Prostate gland (tissue), 2 donors: ENCODE measurements around the gene DEGS2. TPM values are rescaled to one million over a fixed set of nuclear protein-coding genes. Genes with fewer than 3 reads are reported as not detected.

Experiments used
- DNase-seq: peaks from one replicate; pipeline ENCODE4 v3.0.0-alpha.2; 2019; ENCODE audit warnings: low spot score
- H3K27ac ChIP-seq, 2 donors: fragments of 200-600 bp; sonication (generic); 2 replicates each; pipeline ENCODE4 v1.5.1; 2017 to 2019
- H3K27me3 ChIP-seq: fragments of 200-600 bp; sonication (generic); replicated peaks from 2 replicates; pipeline ENCODE4 v1.5.1; 2019; ENCODE audit not compliant: insufficient read depth
- H3K36me3 ChIP-seq, 2 donors: fragments of 200-600 bp; sonication (generic); 1 replicate in 1 of 2; 2 replicates in 1 of 2; pipeline versions ENCODE4 v1.5.1 to v1.8.1; 2017 to 2019
- H3K4me1 ChIP-seq: fragments of 200-600 bp; sonication (generic); replicated peaks from 2 replicates; pipeline ENCODE4 v1.5.1; 2019
- H3K4me3 ChIP-seq, 2 donors: fragments of 200-600 bp; sonication (generic); 2 replicates each; pipeline ENCODE4 v1.5.1; 2017 to 2019
- H3K9me3 ChIP-seq: fragments of 200-600 bp; sonication (generic); 2 replicates; pipeline ENCODE4 v1.5.1; 2017
- CTCF ChIP-seq, 4 experiments: fragments of 200-600 bp in 2 of 4; fragments of 450-650 bp in 2 of 4; sonication (generic) in 2 of 4; IDR thresholded peaks; 1 replicate in 3 of 4; 2 replicates in 1 of 4; pipeline ENCODE4 v1.5.1; 2016 to 2019; ENCODE audit warnings: antibody characterized with exemption in 4 of 4, mild to moderate bottlenecking in 2 of 4, moderate library complexity in 2 of 4
- POLR2A ChIP-seq: fragments of 450-650 bp; IDR thresholded peaks from one replicate; pipeline ENCODE4 v1.6.1; 2016; ENCODE audit warnings: antibody characterized with exemption, mild to moderate bottlenecking
- POLR2AphosphoS5 ChIP-seq: sonication (generic); formaldehyde crosslinking; IDR thresholded peaks from one replicate; pipeline ENCODE4 v1.6.1; 2017; ENCODE audit warnings: antibody characterized with exemption
- WGBS: methylation state at CpG from one replicate; pipeline ENCODE4 v1.1.5; 2018; 5-methylcytosine and 5-hydroxymethylcytosine counted together
- intact Hi-C: fragments of 100-400 bp; cut with DNase I; formaldehyde crosslinking; loops from one replicate; pipeline ENCODE4 v1.14.2; 2022
- total RNA-seq, 2 donors: library from RNA; depleted of rRNA; stranded (reverse); fragments of >200 nt; gene quantifications; one replicate each; pipeline ENCODE4 v1.1.0, GENCODE V29; 2016

The DEGS2 gene
- total RNA-seq, 2 donors from 2014 or later = 2.8 to 8.3 TPM

GRCh38 chr14:100111931-100112704 lies 47.3 kb downstream of the DEGS2 start:
- 58% methylated on average over 11 of the region's 11 CpGs for WGBS
- H3K4me1 ChIP-seq = no peaks in the 10 kb centered on the region
- TF ChIP-seq POLR2AphosphoS5 (no peak), POLR2A (no peak), CTCF (IDR thresholded peaks at IDR 0.05) (no peak)
- no peak overlapping the region for H3K27ac ChIP-seq
- DNase-seq = no peak
- intact Hi-C loops = loop anchor here (5.0 kb wide), 1 partner anchor 45 kb away; the partner anchor contains the start of gene EVL
- H3K9me3 ChIP-seq = no peaks in the 10 kb centered on the region
- H3K4me3 ChIP-seq = no peak overlapping the region
- H3K27me3 ChIP-seq = no peaks in the 10 kb centered on the region
- H3K36me3 ChIP-seq = no peaks in the 10 kb centered on the region

- DNase-seq = no peak
- 82% methylated on average over 6 of the region's 6 CpGs for WGBS
- TF ChIP-seq POLR2AphosphoS5 = no peak
- no peak for TF ChIP-seq CTCF (IDR thresholded peaks at IDR 0.05)
- no peak for TF ChIP-seq POLR2A
Measured at GRCh38 chr14:100110816-100111215, 48.6 kb downstream of the DEGS2 start.

GRCh38 chr14:100109594-100109955 lies 49.9 kb downstream of the DEGS2 start:
- intact Hi-C loops = loop anchor here (10.0 kb wide), 1 partner anchor 85 kb away; no protein-coding TSS in a partner anchor
- no peak overlapping the region for H3K4me3 ChIP-seq

More at GRCh38 chr14:100110816-100111215, 48.6 kb downstream of the DEGS2 start:
- Histone ChIP-seq H3K27ac (no peak overlapping the region), H3K36me3 (no peaks in the 10 kb centered on the region), H3K4me1 (no peaks in the 10 kb centered on the region), H3K4me3 (no peak overlapping the region), H3K27me3 (no peaks in the 10 kb centered on the region), H3K9me3 (no peaks in the 10 kb centered on the region)
- intact Hi-C loops = loop anchor here (5.0 kb wide), 1 partner anchor 44 kb away; the partner anchor contains the start of gene EVL

GRCh38 chr14:100108840-100109593 lies 50.4 kb downstream of the DEGS2 start:
- no peak for TF ChIP-seq POLR2A
- H3K36me3 ChIP-seq = no peaks in the 10 kb centered on the region
- no peak overlapping the region for H3K27ac ChIP-seq
- DNase-seq = no peak
- H3K9me3 ChIP-seq = no peaks in the 10 kb centered on the region
- H3K4me3 ChIP-seq = no peak overlapping the region
- intact Hi-C loops = loop anchor here (1.0 to 10.0 kb wide), 3 partner anchors 30 to 127 kb away; no protein-coding TSS in a partner anchor
- WGBS = 77% methylated on average over 10 of the region's 10 CpGs
- no peaks in the 10 kb centered on the region for H3K27me3 ChIP-seq
- H3K4me1 ChIP-seq = peaks cover 8% of the 10 kb centered on the region

More at GRCh38 chr14:100109594-100109955, 49.9 kb downstream of the DEGS2 start:
- peaks cover 4% of the 10 kb centered on the region for H3K4me1 ChIP-seq
- TF ChIP-seq POLR2AphosphoS5 (no peak), CTCF (IDR thresholded peaks at IDR 0.05) (no peak), POLR2A (no peak)
- WGBS = 96% methylated on average over 9 of the region's 9 CpGs
- H3K36me3 ChIP-seq = no peaks in the 10 kb centered on the region
- no peaks in the 10 kb centered on the region for H3K9me3 ChIP-seq
- H3K27ac ChIP-seq = no peak overlapping the region
- no peaks in the 10 kb centered on the region for H3K27me3 ChIP-seq
- DNase-seq = no peak

GRCh38 chr14:100108042-100108825 lies 51.2 kb downstream of the DEGS2 start:
- peak; percentile 66 to 87 (median 76) for TF ChIP-seq CTCF (IDR thresholded peaks at IDR 0.05)
- no peak for TF ChIP-seq POLR2A
- WGBS = 40% methylated on average over 13 of the region's 13 CpGs
- H3K27me3 ChIP-seq = no peaks in the 10 kb centered on the region
- peaks cover 8% of the 10 kb centered on the region for H3K4me1 ChIP-seq
- no peaks in the 10 kb centered on the region for H3K36me3 ChIP-seq
- H3K4me3 ChIP-seq = no peak overlapping the region
- H3K27ac ChIP-seq = no peak overlapping the region
- no peaks in the 10 kb centered on the region for H3K9me3 ChIP-seq
- intact Hi-C loops = loop anchor here (1.0 to 10.0 kb wide), 3 partner anchors 29 to 126 kb away; no protein-coding TSS in a partner anchor
- peak; percentile 61 for DNase-seq
